BLaER1 treated with 17β-estradiol and CSF1 and Interleukin-3, amounts not matched to agents 10 nM and 100 nM (cell line): ENCODE measurements around the gene KIAA1958.
A peak's percentile ranks its signal among the peaks of the same experiment; 100 is the strongest.

Source experiments
- H3K27ac ChIP-seq, 11 experiments: shearing (Covaris generic); formaldehyde crosslinking; 2 replicates each; pipeline ENCODE4 v1.8.1; 2022
- H3K27me3 ChIP-seq, 11 experiments: shearing (Covaris generic); formaldehyde crosslinking; 2 replicates each; pipeline ENCODE4 v1.8.1; 2022
- H3K36me3 ChIP-seq, 11 experiments: shearing (Covaris generic); formaldehyde crosslinking; 2 replicates each; pipeline ENCODE4 v1.8.1; 2022
- H3K4me1 ChIP-seq, 10 experiments: shearing (Covaris generic); formaldehyde crosslinking; 2 replicates each; pipeline ENCODE4 v1.8.1; 2022
- H3K4me2 ChIP-seq, 11 experiments: shearing (Covaris generic); formaldehyde crosslinking; 2 replicates each; pipeline ENCODE4 v1.8.1; 2022
- H3K4me3 ChIP-seq, 10 experiments: shearing (Covaris generic); formaldehyde crosslinking; 2 replicates each; pipeline ENCODE4 v1.8.1; 2022
- H3K9ac ChIP-seq, 11 experiments: shearing (Covaris generic); formaldehyde crosslinking; 2 replicates each; pipeline ENCODE4 v1.8.1; 2022
- H3K9me3 ChIP-seq, 11 experiments: shearing (Covaris generic); formaldehyde crosslinking; replicated peaks in 1 of 11; 2 replicates each; pipeline ENCODE4 v1.8.1; 2022
- H4K20me1 ChIP-seq, 11 experiments: shearing (Covaris generic); formaldehyde crosslinking; 2 replicates each; pipeline ENCODE4 v1.8.1; 2022
- Cebpa-rat ChIP-seq, 11 experiments: shearing (Covaris generic); IDR thresholded peaks; 2 replicates each; pipeline ENCODE4 v1.8.1; 2022

Gene KIAA1958

DNA sequence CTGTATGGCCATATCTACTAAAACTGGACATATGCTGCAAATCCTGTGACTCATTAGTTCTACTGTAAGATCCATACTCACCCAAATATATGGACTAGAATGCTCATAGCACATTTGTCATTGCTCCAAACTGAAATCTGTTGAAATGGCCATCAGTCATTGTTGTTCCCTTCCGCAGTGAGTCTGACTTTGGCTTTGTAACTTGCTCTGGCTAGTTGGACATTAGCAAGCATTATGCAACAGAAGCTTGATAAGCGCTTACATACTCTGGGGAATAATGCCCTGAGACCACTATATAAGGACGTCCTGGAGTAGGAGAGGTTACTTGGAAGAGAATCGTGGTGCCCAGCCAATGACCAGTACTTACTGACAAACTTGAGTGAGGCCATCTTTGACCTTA, 9.0 kb downstream of the KIAA1958 start:
- Histone ChIP-seq H3K4me2 (peak overlapping the region in 1 of 11 experiments; percentile 11; a peak in 1 of 22 replicates), H4K20me1 (peaks cover 0 to 10% (median 0%) of the 10 kb centered on the region in 11 experiments; a peak in 3 of 22 replicates), H3K9me3 (peaks cover 36 to 58% (median 52%) of the 10 kb centered on the region in 11 experiments), H3K4me3 (no peak overlapping the region), H3K27ac (no peak overlapping the region), H3K36me3 (peaks cover 21 to 91% (median 69%) of the 10 kb centered on the region in 11 experiments), H3K9ac (no peak overlapping the region), H3K27me3 (no peaks in the 10 kb centered on the region), H3K4me1 (peaks cover 0 to 24% (median 3%) of the 10 kb centered on the region in 10 experiments; a peak in 11 of 20 replicates)
- no peak for TF ChIP-seq Cebpa-rat (IDR thresholded peaks at IDR 0.05)

DNA sequence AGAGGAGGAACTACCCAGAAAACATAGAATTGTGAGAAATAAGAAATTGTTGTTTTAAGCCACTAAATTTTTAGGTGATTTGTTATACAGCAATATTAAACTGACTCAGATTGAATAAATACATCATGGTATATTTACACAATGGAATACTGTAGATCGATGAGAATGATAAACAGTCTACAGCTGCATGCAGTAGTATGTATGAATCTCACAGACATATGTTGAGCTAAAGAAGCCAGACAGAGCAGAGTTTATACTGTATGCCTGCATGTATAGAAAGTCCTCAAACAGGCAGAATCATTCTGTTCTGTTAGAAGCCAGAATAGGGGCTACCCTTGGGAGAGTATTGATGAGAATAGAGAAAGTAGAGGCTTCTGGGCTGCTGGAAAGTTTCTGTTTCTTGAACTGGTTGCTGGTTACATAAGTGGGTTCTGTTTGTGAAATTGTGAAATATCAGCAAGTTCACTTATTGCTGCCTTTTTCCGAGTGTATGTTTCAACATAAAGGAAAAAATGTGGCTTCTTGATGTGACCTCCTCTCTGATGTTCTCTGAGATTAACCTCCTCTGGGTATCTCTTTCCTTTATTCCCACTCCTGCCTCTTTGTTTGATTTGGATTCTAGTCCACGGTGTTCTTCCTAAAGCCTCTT, 9.6 kb downstream of the KIAA1958 start:
- Histone ChIP-seq H3K4me3 (no peak overlapping the region), H4K20me1 (peaks cover 0 to 10% (median 0%) of the 10 kb centered on the region in 11 experiments; a peak in 1 of 22 replicates), H3K27ac (0 out of 22 replicates have a peak overlapping the region, but pooled peaks of 1 of the 11 experiments have one; percentile 2), H3K27me3 (no peaks in the 10 kb centered on the region), H3K4me1 (peaks cover 0 to 24% (median 3%) of the 10 kb centered on the region in 10 experiments; a peak in 9 of 20 replicates), H3K9me3 (peaks cover 36 to 63% (median 58%) of the 10 kb centered on the region in 11 experiments), H3K36me3 (peaks cover 21 to 92% (median 70%) of the 10 kb centered on the region in 11 experiments), H3K4me2 (peak overlapping the region in 2 of 11 experiments; percentile 11 to 19; a peak in 2 of 22 replicates), H3K9ac (no peak overlapping the region)
- TF ChIP-seq Cebpa-rat (IDR thresholded peaks at IDR 0.05) = no peak

DNA sequence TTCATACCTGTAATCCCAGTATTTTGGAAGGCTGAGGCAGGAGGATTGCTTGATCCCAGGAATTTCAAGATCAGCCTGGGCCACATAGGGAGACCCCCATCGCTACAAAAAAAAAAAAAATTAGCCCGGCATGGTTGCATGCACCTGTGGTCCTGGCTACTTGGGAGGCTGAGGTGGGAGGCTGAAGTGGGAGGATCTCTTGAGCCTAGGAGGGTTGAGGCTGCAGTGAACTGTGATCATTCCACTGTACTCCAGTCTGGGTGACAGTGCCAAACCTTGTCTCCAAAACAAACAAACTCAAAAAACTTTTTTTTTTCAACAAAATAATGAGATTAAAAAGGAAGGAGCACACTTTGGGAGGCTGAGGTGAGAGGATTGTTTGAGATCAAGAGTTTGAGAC, 14.2 kb downstream of the KIAA1958 start:
- TF ChIP-seq Cebpa-rat (IDR thresholded peaks at IDR 0.05) = no peak
- H3K27me3 ChIP-seq = no peaks in the 10 kb centered on the region
- no peak overlapping the region for H3K27ac ChIP-seq

DNA sequence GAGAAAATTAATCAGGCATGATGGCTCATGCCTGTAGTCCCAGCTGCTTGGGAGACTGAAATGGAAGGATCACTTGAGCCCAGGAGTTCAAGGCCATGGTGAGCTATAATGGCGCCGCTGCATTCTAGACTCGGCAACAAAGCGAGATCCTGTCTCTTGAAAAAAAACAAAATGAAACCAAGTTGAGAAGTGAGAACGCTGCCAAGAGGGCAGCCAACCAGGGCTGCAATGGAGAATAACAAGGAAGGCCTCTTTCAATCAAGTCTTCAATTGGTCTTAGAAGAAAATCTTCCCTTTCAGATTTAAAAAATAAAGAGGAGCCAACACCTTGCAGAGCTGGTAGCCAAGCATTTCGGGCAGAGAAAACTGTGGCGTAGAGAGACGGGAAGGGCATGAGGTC, 14.7 kb downstream of the KIAA1958 start:
- Histone ChIP-seq H3K4me3 (no peak overlapping the region), H3K27ac (no peak overlapping the region), H3K4me2 (no peak overlapping the region), H3K9me3 (peaks cover 6 to 38% (median 36%) of the 10 kb centered on the region in 11 experiments; a peak in 20 of 22 replicates), H3K9ac (no peak overlapping the region), H3K27me3 (no peaks in the 10 kb centered on the region), H4K20me1 (peaks cover 0 to 19% (median 5%) of the 10 kb centered on the region in 11 experiments; a peak in 5 of 22 replicates), H3K4me1 (peaks cover 0 to 19% (median 0%) of the 10 kb centered on the region in 10 experiments; a peak in 8 of 20 replicates), H3K36me3 (peaks cover 0 to 75% (median 43%) of the 10 kb centered on the region in 11 experiments; a peak in 19 of 22 replicates)
- TF ChIP-seq Cebpa-rat (IDR thresholded peaks at IDR 0.05) = no peak

More for the DNA sequence above, 14.2 kb downstream of the KIAA1958 start:
- Histone ChIP-seq H3K9me3 (peaks cover 6 to 38% (median 36%) of the 10 kb centered on the region in 11 experiments; a peak in 20 of 22 replicates), H3K4me3 (no peak overlapping the region), H3K4me2 (no peak overlapping the region), H4K20me1 (peaks cover 0 to 17% (median 4%) of the 10 kb centered on the region in 11 experiments; a peak in 4 of 22 replicates), H3K4me1 (peaks cover 0 to 23% (median 2%) of the 10 kb centered on the region in 10 experiments; a peak in 9 of 20 replicates), H3K36me3 (peaks cover 0 to 79% (median 43%) of the 10 kb centered on the region in 11 experiments; a peak in 20 of 22 replicates), H3K9ac (no peak overlapping the region)

DNA sequence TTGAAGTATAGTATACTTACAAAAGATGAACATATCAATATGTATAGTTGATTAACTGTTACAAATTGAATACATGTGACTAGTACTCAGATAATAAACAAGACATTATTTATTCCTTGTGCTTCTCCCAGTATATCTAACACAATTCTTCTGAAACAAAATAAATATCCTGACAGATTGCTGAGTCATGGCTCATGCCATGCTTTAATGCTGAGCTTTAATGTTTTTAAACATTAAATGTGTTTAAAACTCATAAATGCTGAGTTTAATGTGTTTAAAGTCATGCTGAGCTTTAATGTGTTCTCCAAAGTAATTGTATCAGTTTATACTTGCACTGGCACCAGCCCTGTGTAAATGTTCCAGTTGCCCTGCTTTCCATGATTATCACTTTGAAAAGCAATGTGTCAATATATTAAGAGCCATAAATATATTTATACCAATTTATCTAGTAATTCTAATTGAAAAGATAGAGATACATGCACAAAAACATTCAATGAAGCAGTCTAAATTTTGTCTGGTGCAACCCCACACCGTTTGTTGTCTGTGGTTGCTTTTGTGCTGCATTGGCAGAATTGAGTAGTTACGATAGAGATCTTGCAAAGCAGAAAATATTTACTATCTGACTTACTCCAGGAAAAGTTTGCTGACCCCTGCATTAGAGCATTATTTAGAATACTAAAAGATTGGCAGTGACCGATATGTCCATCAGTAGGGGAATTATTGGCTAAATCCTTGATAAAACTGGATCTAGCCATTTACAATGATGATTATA, 15.7 kb downstream of the KIAA1958 start:
- TF ChIP-seq Cebpa-rat (IDR thresholded peaks at IDR 0.05) = no peak
- peaks cover 6 to 38% (median 36%) of the 10 kb centered on the region in 11 experiments; a peak in 20 of 22 replicates for H3K9me3 ChIP-seq
- H3K4me3 ChIP-seq = no peak overlapping the region
- no peak overlapping the region; a peak in 1 of 22 replicates for H3K27ac ChIP-seq
- H3K4me2 ChIP-seq = peak overlapping the region in 2 of 11 experiments; percentile 4 to 45; a peak in 3 of 22 replicates
- peaks cover 0 to 27% (median 9%) of the 10 kb centered on the region in 11 experiments; a peak in 7 of 22 replicates for H4K20me1 ChIP-seq
- peaks cover 0 to 15% (median 0%) of the 10 kb centered on the region in 10 experiments; a peak in 4 of 20 replicates for H3K4me1 ChIP-seq
- peaks cover 0 to 64% (median 38%) of the 10 kb centered on the region in 11 experiments; a peak in 19 of 22 replicates for H3K36me3 ChIP-seq
- no peak overlapping the region for H3K9ac ChIP-seq
- no peaks in the 10 kb centered on the region for H3K27me3 ChIP-seq

DNA sequence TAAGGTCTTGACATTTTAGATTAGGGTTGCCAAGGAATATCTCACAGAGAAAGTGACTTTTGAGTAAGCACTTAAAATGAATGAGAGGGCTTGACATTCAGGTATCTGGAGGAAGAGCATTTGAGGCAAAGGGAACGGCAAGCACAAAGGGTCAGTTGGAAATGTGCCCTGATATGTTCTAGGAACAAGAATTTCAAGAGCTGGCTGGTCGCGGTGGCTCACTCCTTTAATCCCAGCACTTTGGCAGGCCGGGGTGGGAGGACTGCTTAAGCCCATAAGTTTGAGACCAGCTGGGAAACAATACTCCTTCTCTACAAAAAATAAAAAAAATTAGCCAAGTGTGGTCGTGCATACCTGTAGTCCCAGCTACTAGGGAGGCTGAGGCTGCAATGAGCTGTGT, 16.5 kb downstream of the KIAA1958 start:
- Histone ChIP-seq H3K27me3 (no peaks in the 10 kb centered on the region), H3K4me3 (no peak overlapping the region), H3K9me3 (peaks cover 6 to 38% (median 33%) of the 10 kb centered on the region in 11 experiments; a peak in 20 of 22 replicates), H4K20me1 (peaks cover 0 to 31% (median 10%) of the 10 kb centered on the region in 11 experiments; a peak in 7 of 22 replicates), H3K4me1 (peaks cover 0 to 15% (median 0%) of the 10 kb centered on the region in 10 experiments; a peak in 4 of 20 replicates), H3K27ac (no peak overlapping the region; a peak in 1 of 22 replicates), H3K9ac (no peak overlapping the region), H3K4me2 (no peak overlapping the region), H3K36me3 (peaks cover 0 to 58% (median 32%) of the 10 kb centered on the region in 11 experiments; a peak in 19 of 22 replicates)
- TF ChIP-seq Cebpa-rat (IDR thresholded peaks at IDR 0.05) = no peak

DNA sequence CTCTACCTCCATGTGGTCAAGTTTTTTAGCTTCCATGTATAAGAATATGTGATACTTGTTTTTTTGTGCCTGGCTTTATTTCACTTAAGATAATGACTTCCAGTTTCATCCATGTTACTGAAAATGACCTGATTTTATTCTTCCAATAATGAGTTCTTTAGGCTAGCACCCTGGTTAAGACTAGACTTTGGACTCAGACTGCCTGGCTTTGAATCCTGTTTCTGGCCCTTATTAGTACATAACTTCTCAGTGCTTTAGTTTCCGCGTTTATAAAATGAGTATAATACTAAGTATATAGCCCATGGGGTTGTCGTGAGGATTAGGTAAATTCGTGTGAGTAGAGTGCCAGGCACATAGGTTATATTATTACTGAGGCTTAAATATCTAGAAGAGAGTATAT, 18.5 kb downstream of the KIAA1958 start:
- Histone ChIP-seq H3K27ac (no peak overlapping the region), H3K27me3 (no peaks in the 10 kb centered on the region), H3K36me3 (peaks cover 0 to 41% (median 21%) of the 10 kb centered on the region in 11 experiments; a peak in 19 of 22 replicates), H3K9ac (no peak overlapping the region), H3K4me2 (no peak overlapping the region), H4K20me1 (peaks cover 0 to 41% (median 16%) of the 10 kb centered on the region in 11 experiments; a peak in 9 of 22 replicates), H3K4me3 (no peak overlapping the region), H3K9me3 (peaks cover 0 to 26% (median 17%) of the 10 kb centered on the region in 11 experiments; a peak in 16 of 22 replicates), H3K4me1 (peaks cover 0 to 15% (median 0%) of the 10 kb centered on the region in 10 experiments; a peak in 4 of 20 replicates)
- no peak for TF ChIP-seq Cebpa-rat (IDR thresholded peaks at IDR 0.05)

DNA sequence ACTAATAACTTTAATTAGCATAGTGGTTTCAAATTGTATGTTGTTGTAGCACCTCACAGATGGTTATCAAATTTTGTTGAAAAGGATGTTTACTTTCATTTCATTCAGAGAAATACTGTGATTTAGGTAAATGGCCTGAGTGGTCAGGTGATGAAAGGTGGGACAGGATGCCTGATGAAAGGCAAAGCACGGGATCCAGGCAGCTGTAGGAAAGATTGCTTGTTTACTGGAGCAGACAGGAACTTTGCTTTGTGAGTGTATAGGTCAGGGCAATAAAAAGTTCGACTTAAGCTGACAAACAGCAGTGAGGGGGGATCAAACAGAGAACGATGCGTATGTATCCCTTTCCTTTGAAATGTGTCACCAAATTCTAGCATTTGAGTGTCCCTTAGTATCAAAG, 19.0 kb downstream of the KIAA1958 start:
- Histone ChIP-seq H3K27me3 (no peaks in the 10 kb centered on the region), H3K4me2 (no peak overlapping the region), H3K4me1 (peaks cover 0 to 15% (median 0%) of the 10 kb centered on the region in 10 experiments; a peak in 4 of 20 replicates), H3K4me3 (no peak overlapping the region), H3K27ac (no peak overlapping the region), H4K20me1 (peaks cover 0 to 45% (median 20%) of the 10 kb centered on the region in 11 experiments; a peak in 9 of 22 replicates), H3K9ac (no peak overlapping the region), H3K36me3 (peaks cover 0 to 36% (median 17%) of the 10 kb centered on the region in 11 experiments; a peak in 19 of 22 replicates), H3K9me3 (peaks cover 0 to 22% (median 17%) of the 10 kb centered on the region in 11 experiments; a peak in 15 of 22 replicates)
- TF ChIP-seq Cebpa-rat (IDR thresholded peaks at IDR 0.05) = no peak
